CD4-positive, alpha-beta T cell treated with Interleukin-15 for 1 hour (primary cell): ENCODE data around the gene DLX1.
"Not testable (repeated sequence)": the region's sequence is repeated elsewhere in the genome, so short reads cannot be mapped to it uniquely, and the experiment has no call there.

ENCODE experiments used
- DNase-seq: peaks from one replicate; pipeline ENCODE4 v3.0.0-alpha.2; 2020

Gene DLX1

GRCh38 chr2:172099472-172100079 is 14.3 kb downstream of the DLX1 start:
- no peak for DNase-seq

- DNase-seq: no peak
These were observed 15.0 kb downstream of the DLX1 start for GRCh38 chr2:172100080-172100934.

GRCh38 chr2:172100935-172101820 is 15.9 kb downstream of the DLX1 start:
- no peak for DNase-seq

- no peak for DNase-seq
These were observed 16.6 kb downstream of the DLX1 start for GRCh38 chr2:172101821-172102390.

GRCh38 chr2:172102391-172103359 is 17.4 kb downstream of the DLX1 start, which contains the start of gene DLX2:
TSS of gene DLX2 (minus strand) at chr2:172102900. CDS start at chr2:172102538, 362 bp downstream.
- peak; percentile 82 for DNase-seq

GRCh38 chr2:172103471-172104272 is 18.4 kb downstream of the DLX1 start:
- DNase-seq: peak; percentile 67

GRCh38 chr2:172105471-172106107 is 20.3 kb downstream of the DLX1 start:
- DNase-seq: no peak

- DNase-seq: no peak
These were observed 21.0 kb downstream of the DLX1 start for GRCh38 chr2:172106108-172106961.

GRCh38 chr2:172107690-172108586 is 22.6 kb downstream of the DLX1 start:
- DNase-seq: no peak

GRCh38 chr2:172108587-172108930 is 23.3 kb downstream of the DLX1 start:
- DNase-seq: no peak

- no peak for DNase-seq
These were observed 24.1 kb downstream of the DLX1 start for GRCh38 chr2:172109256-172109987.

GRCh38 chr2:172109988-172110811 is 24.9 kb downstream of the DLX1 start:
- DNase-seq: no peak

GRCh38 chr2:172113617-172114016 is 28.3 kb downstream of the DLX1 start:
- no peak for DNase-seq

- DNase-seq: not testable (repeated sequence)
These were observed 28.9 kb downstream of the DLX1 start for GRCh38 chr2:172114176-172114575.

- DNase-seq: no peak
These were observed 29.3 kb downstream of the DLX1 start for GRCh38 chr2:172114579-172114978.

- no peak for DNase-seq
These were observed 30.8 kb downstream of the DLX1 start for GRCh38 chr2:172116107-172116506.

- DNase-seq: no peak
These were observed 33.8 kb downstream of the DLX1 start for GRCh38 chr2:172119089-172119488.
